Retinal pigment epithelial cell (primary cell): ENCODE measurements around the gene PRDM1.

ENCODE experiments used
- DNase-seq: peaks from one replicate; pipeline ENCODE4 v3.0.0-alpha.2; 2010; ENCODE audit warnings: low read depth
- H3K4me3 ChIP-seq: 2 replicates; pipeline ENCODE4 v1.5.1; 2011; ENCODE audit warnings: mild to moderate bottlenecking, low read length, control low read depth, moderate library complexity
- CTCF ChIP-seq: conservative IDR thresholded peaks from 2 replicates; pipeline ENCODE4 v1.5.1; 2011; ENCODE audit warnings: low read depth, low read length, control low read depth, inconsistent platforms

PRDM1 gene

GRCh38 chr6:106046854-106047200 is 39.3 kb upstream of the PRDM1 start:
- H3K4me3 ChIP-seq = no peak overlapping the region
- no peak for TF ChIP-seq CTCF
- no peak for DNase-seq

- no peak for TF ChIP-seq CTCF
- H3K4me3 ChIP-seq = no peak overlapping the region
- no peak for DNase-seq
Observed at GRCh38 chr6:106048336-106048735, 37.8 kb upstream of the PRDM1 start.

GRCh38 chr6:106050538-106050937 is 35.6 kb upstream of the PRDM1 start:
- TF ChIP-seq CTCF = no peak
- no peak for DNase-seq
- H3K4me3 ChIP-seq = no peak overlapping the region

- no peak for DNase-seq
- TF ChIP-seq CTCF = no peak
- no peak overlapping the region for H3K4me3 ChIP-seq
Observed at GRCh38 chr6:106051226-106051625, 34.9 kb upstream of the PRDM1 start.

GRCh38 chr6:106053484-106054205 is 32.5 kb upstream of the PRDM1 start:
- no peak for DNase-seq
- TF ChIP-seq CTCF = no peak
- no peak overlapping the region for H3K4me3 ChIP-seq

GRCh38 chr6:106055489-106055888 is 30.6 kb upstream of the PRDM1 start:
- no peak overlapping the region for H3K4me3 ChIP-seq
- no peak for TF ChIP-seq CTCF
- DNase-seq = no peak

- H3K4me3 ChIP-seq = no peak overlapping the region
- no peak for DNase-seq
- no peak for TF ChIP-seq CTCF
Observed at GRCh38 chr6:106056060-106056745, 29.9 kb upstream of the PRDM1 start.
